HG03139 (cell line): ENCODE measurements around the gene NPHP1.
"Not testable (repeated sequence)": the region's sequence is repeated elsewhere in the genome, so short reads cannot be mapped to it uniquely, and the experiment has no call there.

Experiments used
- ATAC-seq: cut with Tn5 transposase; IDR thresholded peaks from one replicate; pipeline ENCODE4 v1.9.1; 2021; ENCODE audit not compliant: unreplicated experiment

NPHP1 gene

DNA sequence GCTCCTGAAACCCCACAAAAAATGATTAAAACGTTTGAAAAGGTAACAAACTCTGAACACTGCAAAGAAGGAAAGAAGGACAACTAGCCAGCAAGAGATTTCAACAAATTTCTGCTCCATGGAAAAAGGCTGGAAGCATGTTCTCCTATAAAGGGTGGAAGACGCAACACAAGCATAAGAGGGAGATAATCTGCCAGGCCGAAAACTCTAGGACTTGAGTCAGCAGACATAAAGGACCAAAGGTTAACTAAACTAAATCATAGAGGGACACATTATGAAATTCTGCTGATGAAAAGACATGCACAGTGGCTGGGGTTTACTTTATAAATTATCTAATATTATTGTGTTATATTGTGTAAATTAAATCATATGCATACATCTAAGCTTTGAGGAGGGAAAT lies 6.8 kb downstream of the NPHP1 start:
- no peak for ATAC-seq

DNA sequence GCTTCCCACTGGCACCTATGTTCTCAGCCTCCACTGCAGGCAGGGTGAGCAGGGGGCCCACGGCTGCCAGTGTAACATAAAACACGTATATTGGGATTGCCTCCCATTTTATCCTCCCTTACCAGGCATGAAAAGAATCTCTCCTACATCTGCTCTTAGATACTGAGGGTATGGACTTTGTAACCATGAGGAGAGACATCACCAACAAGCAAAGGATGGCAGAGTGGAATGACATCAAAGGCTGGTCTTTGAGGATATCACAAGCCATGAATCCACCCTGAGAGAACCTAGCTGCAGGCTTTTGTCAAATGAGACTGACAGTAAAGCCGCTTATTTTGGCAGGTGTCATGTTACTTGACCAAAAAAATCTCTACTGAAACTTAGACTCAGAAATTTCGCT lies 7.4 kb downstream of the NPHP1 start:
- no peak for ATAC-seq

DNA sequence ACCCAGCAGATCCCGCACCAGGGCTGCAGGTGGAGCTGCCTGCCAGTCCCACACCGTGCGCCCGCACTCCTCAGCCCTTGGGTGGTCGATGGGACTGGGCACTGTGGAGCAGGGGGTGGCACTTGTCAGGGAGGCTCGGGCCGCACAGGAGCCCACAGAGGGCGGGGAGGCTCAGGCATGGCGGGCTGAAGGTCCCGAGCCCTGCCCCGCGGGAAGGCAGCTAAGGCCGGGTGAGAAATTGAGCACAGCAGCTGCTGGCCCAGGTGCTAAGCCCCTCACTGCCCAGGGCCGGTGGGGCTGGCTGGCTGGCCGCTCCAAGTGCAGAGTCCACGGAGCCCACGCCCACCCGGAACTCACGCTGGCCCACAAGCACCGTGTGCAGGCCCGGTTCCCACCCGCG lies 14.6 kb downstream of the NPHP1 start:
- ATAC-seq: not testable (repeated sequence)

DNA sequence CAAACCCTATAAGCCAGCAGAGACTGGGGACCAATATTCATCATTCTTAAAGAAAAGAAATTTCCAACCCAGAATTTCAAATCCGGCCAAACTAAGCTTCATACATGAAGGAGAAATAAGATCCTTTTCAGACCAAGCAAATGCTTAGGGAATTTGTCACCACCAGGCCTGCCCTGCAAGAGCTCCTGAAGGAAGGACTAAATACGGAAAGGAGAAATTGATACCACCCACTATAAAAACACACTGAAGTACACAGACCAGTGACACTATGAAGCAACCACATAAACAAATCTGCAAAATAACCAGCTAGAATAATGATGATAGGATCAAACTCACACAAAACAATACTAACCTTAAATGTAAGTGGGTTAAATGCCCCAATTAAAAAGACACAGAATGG lies 22.4 kb downstream of the NPHP1 start:
- no peak for ATAC-seq

DNA sequence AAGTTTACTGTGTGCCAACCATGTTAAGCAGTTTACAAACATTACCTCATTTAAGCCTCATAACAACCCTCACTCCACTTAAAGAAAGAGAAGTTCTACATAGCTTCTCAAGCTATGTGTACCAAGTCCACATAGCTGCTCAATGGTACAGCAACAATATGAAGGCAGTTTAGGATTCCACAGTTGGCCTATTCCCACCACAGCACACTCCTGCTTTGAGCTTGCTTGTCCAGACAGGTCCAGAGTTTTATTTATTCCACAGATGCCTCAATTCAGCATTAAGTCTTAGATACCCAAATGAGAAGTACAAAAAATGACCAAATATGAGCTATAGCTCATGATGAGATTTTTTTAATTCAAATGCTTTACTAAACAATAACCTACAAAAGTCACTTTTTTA lies 24.8 kb downstream of the NPHP1 start:
- ATAC-seq: no peak

GRCh38 chr2:110173523-110173922 lies 31.3 kb downstream of the NPHP1 start:
- ATAC-seq: no peak

- ATAC-seq: no peak
Measured at GRCh38 chr2:110172506-110172905, 32.3 kb downstream of the NPHP1 start.

- ATAC-seq: no peak
Measured at GRCh38 chr2:110170102-110170501, 34.7 kb downstream of the NPHP1 start.

DNA sequence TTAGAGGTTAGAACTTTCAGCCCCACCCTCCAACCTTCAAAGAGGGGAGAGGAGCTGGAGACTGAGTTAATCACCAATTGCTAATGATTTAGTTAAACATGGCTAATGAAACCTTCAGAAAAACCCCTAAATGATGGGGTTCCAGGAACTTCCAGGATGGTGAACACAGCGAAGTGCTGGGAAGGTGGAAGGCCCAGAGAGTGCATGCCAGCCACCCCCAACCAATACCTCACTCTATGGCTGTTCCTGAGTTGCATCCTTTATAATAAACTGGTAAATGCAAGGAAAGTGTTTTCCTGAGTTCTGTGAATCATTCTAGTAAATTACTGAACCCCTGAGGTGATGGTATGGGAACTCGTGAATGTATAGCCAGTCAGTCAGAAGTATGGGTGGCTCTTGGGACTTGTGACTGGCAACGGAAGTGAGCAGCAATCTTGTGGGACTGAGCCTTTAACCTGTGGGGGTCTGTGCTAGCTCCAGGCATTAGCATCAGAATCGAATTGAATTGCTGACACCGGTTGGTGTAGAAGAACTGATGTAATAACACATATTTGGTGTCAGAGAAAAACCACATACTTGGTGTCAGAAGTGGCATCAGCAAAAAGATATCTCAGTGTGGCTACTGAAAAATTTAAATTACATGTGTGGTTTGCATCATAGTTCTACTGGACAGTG lies 37.4 kb downstream of the NPHP1 start:
- ATAC-seq: no peak

GRCh38 chr2:110166266-110166665 lies 38.5 kb downstream of the NPHP1 start:
- ATAC-seq: no peak

- ATAC-seq: no peak
Measured at GRCh38 chr2:110157153-110157793, 47.5 kb downstream of the NPHP1 start.

DNA sequence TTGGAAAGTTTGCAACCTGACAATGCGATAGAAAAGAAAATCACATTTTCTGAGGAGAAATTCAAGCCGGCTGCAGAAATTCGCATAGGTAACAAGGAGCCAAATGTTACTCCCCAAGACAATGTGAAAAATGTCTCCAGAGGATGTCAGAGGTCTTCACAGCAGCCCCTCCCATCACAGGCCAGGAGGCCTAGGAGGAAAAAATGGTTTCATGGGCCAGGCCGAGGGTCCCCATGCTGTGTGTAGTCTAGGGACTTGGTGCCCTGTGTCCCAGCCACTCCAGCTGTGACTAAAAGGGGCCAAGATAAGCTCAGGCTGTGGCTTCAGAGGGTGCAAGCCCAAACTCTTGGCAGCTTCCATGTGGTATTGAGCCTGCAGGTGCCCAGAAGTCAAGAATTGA lies 50.0 kb downstream of the NPHP1 start:
- ATAC-seq: not testable (repeated sequence)

GRCh38 chr2:110154188-110154587 lies 50.6 kb downstream of the NPHP1 start:
- ATAC-seq: not testable (repeated sequence)

- no peak for ATAC-seq
Measured at GRCh38 chr2:110153416-110153815, 51.4 kb downstream of the NPHP1 start.

GRCh38 chr2:110152943-110153342 lies 51.9 kb downstream of the NPHP1 start:
- no peak for ATAC-seq

DNA sequence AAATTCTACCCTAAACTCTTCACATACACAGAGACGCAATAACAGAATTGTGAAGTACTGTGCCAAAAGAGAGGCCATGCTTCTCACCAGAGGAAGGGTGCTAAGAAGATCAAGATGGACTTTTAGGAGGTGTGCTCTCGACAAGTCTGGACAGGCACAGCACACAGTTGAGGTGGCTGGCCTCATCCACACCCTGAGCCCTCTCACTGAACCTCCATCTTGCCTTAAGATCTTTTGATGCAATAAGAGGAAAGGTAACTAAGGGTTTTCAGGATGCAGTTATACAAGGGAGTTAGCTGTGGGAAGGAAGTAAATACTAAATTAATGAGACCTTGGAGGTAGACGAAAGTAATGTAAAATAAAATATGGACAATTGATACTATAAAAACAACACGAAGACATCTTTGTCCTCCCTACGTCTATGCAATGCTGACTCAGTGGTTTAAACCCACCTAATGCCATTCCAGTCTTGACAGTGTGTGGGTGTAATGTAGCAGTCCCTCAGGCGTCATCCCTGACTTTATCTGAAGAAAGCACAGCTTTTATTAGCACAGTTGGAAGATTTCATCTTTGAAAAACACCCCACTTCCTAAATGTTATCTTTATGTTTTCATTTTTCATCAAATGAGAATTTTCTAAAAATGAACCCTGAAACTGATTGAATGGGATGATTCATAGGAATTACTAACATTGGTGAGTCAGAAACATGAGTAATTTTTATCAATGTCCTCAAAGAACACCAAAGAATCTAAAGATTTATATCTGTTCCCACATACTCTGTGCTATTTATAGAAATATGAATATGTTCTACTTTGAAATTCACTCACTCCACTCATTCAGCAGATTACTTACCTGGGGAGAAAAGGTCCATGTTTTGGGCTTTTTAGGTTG lies 55.2 kb downstream of the NPHP1 start:
- ATAC-seq: no peak

DNA sequence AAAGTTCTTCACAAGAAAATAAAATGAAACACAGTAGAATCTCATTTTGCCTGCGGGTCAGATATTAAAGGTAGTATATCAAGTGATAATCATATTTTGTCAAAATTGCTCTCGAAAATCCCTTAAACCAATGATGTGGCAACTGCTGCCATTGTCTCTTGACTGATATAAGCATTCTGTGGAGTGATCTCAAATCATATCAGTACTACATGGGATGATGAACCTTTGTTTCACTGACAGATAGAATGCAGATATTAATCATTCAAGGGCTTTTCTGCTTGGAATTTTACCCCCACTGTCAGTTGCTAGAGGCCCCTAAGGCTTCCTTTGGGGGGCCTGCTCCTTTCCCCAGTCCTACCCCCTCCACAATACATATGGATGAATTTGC lies 57.9 kb downstream of the NPHP1 start:
- no peak for ATAC-seq

DNA sequence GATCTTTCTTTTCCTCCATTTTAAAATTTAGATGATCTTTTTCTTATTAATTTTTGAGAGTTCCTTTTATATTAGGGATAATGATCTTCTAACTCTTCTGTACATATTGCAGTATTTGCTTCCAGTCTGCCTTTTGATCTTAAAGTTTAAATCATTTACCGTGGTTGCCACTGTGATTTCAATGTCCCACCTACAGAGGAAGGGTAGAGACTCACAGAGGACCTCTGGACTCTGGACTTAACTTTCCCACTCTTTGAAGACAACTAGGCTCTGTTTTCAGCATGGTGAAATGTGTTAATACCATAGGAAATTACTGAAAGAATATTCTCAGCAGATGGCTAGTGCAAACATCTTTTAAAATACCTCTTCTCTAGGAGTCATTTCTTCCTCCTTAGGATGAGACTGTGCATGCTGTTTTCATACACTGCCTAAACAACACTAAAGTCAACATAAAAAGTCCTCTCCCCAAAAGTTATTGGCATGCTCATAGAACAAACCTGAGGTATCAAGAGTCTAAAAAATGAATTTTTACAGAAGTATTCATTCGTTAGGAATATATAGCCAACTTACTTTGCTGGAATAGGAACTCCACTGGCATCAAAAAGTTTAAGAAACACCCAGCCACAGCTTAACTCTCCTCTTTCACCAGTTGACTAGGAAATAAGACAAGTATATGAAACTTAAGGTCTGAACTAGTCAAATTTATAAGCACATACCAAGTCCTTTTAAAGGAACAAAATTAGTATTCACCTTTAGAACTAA lies 58.4 kb downstream of the NPHP1 start:
- no peak for ATAC-seq

DNA sequence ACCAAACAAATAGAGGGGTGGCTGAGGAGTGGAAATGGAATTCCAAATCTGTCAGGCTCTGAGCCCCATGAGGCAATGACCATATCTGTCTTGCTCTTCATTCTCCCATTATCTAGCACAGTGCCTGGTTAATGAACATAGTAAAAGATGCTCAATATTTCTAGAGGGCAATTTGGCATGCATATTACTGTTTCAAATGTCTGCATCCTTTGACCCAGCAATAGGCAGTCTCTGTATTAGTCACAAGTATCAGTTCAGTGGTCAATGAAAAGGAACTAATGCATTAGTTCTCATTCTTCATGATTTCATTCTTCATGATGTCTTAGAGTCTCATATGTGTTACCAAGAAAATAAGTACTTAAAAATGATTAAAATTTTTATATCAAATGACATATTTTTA lies 60.8 kb downstream of the NPHP1 start:
- ATAC-seq: no peak

GRCh38 chr2:110140401-110140800 lies 64.4 kb downstream of the NPHP1 start:
- ATAC-seq: no peak

DNA sequence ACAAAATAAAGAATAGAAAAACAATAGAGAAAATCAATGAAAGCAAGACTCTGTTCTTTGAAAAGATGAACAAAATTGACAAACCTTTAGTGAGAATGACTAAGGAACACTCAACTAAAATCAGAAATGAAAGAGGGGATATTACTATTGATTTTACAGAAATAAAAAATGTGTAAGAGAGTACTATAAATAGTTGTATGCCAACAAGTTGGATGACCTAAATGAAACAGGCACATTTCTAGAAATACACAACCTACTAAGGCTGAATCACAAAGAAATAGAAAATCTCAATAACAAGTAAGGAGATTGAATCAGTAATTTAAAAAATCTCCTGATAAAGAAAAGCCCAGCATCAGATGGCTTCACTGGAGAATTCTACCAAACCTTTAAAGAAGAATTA lies 70.8 kb downstream of the NPHP1 start:
- ATAC-seq: no peak
